HL-60 (cell line): ENCODE results near the gene AIFM1.

Experiments
- CTCF ChIP-seq: IDR thresholded peaks from one replicate; pipeline ENCODE4 v1.5.1; 2011; ENCODE audit warnings: low read length, control low read depth, inconsistent platforms; ENCODE audit not compliant: insufficient read depth
- POLR2AphosphoS5 ChIP-seq: IDR thresholded peaks from 2 replicates; pipeline ENCODE4 v1.6.1; 2012; ENCODE audit warnings: low read depth
- REST ChIP-seq: IDR thresholded peaks from 2 replicates; pipeline ENCODE4 v1.6.1; 2012; ENCODE audit warnings: low read depth; ENCODE audit not compliant: insufficient replicate concordance

- TF ChIP-seq CTCF (no peak), POLR2AphosphoS5 (peak; percentile 56; the same call in 1 of the 2 replicates), REST (no peak)
Observed at GRCh38 chrX:130086447-130087206, 79.0 kb downstream of the AIFM1 start.
